Measurements from ENCODE around the gene ITPR1.

The ITPR1 gene

GRCh38 chr3:4686619-4687018 is 193.5 kb downstream of the ITPR1 start:
- no peak for DNase-seq (ENCODE audit: low read depth)
- TF ChIP-seq, protein P1, sequence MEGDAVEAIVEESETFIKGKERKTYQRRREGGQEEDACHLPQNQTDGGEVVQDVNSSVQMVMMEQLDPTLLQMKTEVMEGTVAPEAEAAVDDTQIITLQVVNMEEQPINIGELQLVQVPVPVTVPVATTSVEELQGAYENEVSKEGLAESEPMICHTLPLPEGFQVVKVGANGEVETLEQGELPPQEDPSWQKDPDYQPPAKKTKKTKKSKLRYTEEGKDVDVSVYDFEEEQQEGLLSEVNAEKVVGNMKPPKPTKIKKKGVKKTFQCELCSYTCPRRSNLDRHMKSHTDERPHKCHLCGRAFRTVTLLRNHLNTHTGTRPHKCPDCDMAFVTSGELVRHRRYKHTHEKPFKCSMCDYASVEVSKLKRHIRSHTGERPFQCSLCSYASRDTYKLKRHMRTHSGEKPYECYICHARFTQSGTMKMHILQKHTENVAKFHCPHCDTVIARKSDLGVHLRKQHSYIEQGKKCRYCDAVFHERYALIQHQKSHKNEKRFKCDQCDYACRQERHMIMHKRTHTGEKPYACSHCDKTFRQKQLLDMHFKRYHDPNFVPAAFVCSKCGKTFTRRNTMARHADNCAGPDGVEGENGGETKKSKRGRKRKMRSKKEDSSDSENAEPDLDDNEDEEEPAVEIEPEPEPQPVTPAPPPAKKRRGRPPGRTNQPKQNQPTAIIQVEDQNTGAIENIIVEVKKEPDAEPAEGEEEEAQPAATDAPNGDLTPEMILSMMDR (IDR thresholded peaks at IDR 0.05; ENCODE audit: low read depth, low read length, missing control alignments) = no peak
- no peak overlapping the region for H3K4me3 ChIP-seq (ENCODE audit: low read depth, low read length)
- in situ Hi-C loops (cut with HindIII; ENCODE audit: low sequenced_read_pairs) = no loop called here

- TF ChIP-seq, protein P1 (IDR thresholded peaks at IDR 0.05; ENCODE audit: low read depth, low read length, missing control alignments) = no peak
- no peak for DNase-seq (ENCODE audit: low read depth)
- in situ Hi-C loops (cut with HindIII; ENCODE audit: low sequenced_read_pairs) = no loop called here
- no peak overlapping the region for H3K4me3 ChIP-seq (ENCODE audit: low read depth, low read length)
These were observed 194.0 kb downstream of the ITPR1 start for GRCh38 chr3:4687167-4687566.

GRCh38 chr3:4687596-4687995 is 194.4 kb downstream of the ITPR1 start:
- no peak overlapping the region for H3K4me3 ChIP-seq (ENCODE audit: low read depth, low read length)
- in situ Hi-C loops (cut with HindIII; ENCODE audit: low sequenced_read_pairs) = no loop called here
- TF ChIP-seq, protein P1 (IDR thresholded peaks at IDR 0.05; ENCODE audit: low read depth, low read length, missing control alignments) = no peak
- no peak for DNase-seq (ENCODE audit: low read depth)

DNA sequence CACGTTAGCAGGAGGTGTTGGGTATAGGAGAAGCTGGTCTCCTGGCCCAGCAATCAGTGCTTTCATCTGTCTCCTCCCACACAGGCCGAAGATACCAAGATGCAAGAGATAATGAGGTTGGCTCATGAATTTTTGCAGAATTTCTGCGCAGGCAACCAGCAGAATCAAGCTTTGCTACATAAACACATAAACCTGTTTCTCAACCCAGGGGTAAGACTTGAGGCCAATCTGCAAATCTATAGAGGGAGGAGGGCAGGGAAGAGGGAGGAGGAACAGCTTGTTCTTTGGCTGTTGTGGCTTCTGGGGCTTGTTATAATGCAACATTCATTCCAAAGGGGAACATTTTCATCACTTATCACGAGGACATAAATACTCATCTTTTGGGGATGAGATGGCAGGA is 195.3 kb downstream of the ITPR1 start:
- no peak for DNase-seq (ENCODE audit: low read depth)
- TF ChIP-seq, protein P1 (IDR thresholded peaks at IDR 0.05; ENCODE audit: low read depth, low read length, missing control alignments) = no peak
- H3K4me3 ChIP-seq (ENCODE audit: low read depth, low read length) = no peak overlapping the region
- in situ Hi-C loops (cut with HindIII; ENCODE audit: low sequenced_read_pairs) = no loop called here

GRCh38 chr3:4689021-4689420 is 195.9 kb downstream of the ITPR1 start:
- in situ Hi-C loops (cut with HindIII; ENCODE audit: low sequenced_read_pairs) = no loop called here
- no peak overlapping the region for H3K4me3 ChIP-seq (ENCODE audit: low read depth, low read length)

GRCh38 chr3:4690277-4690676 is 197.1 kb downstream of the ITPR1 start:
- TF ChIP-seq, protein P1 (IDR thresholded peaks at IDR 0.05; ENCODE audit: low read depth, low read length, missing control alignments) = no peak
- in situ Hi-C loops (cut with HindIII; ENCODE audit: low sequenced_read_pairs) = no loop called here
- H3K4me3 ChIP-seq (ENCODE audit: low read depth, low read length) = no peak overlapping the region
- no peak for DNase-seq (ENCODE audit: low read depth)

More at GRCh38 chr3:4689021-4689420, 195.9 kb downstream of the ITPR1 start:
- DNase-seq (ENCODE audit: low read depth) = no peak
- TF ChIP-seq, protein P1 (IDR thresholded peaks at IDR 0.05; ENCODE audit: low read depth, low read length, missing control alignments) = no peak

GRCh38 chr3:4693620-4694019 is 200.5 kb downstream of the ITPR1 start:
- no peak overlapping the region for H3K4me3 ChIP-seq (ENCODE audit: low read depth, low read length)
- DNase-seq (ENCODE audit: low read depth) = no peak
- in situ Hi-C loops (cut with HindIII; ENCODE audit: low sequenced_read_pairs) = no loop called here
- TF ChIP-seq, protein P1 (IDR thresholded peaks at IDR 0.05; ENCODE audit: low read depth, low read length, missing control alignments) = no peak

Data from astrocyte of the cerebellum (primary cell).